EL (cell line): ENCODE results near the gene ZBED6.
"Not testable (repeated sequence)": the region's sequence is repeated elsewhere in the genome, so short reads cannot be mapped to it uniquely, and the experiment has no call there.

ENCODE experiments used
- DNase-seq: peaks from one replicate; pipeline ENCODE4 v3.0.0-alpha.2; 2016

The ZBED6 gene

DNA sequence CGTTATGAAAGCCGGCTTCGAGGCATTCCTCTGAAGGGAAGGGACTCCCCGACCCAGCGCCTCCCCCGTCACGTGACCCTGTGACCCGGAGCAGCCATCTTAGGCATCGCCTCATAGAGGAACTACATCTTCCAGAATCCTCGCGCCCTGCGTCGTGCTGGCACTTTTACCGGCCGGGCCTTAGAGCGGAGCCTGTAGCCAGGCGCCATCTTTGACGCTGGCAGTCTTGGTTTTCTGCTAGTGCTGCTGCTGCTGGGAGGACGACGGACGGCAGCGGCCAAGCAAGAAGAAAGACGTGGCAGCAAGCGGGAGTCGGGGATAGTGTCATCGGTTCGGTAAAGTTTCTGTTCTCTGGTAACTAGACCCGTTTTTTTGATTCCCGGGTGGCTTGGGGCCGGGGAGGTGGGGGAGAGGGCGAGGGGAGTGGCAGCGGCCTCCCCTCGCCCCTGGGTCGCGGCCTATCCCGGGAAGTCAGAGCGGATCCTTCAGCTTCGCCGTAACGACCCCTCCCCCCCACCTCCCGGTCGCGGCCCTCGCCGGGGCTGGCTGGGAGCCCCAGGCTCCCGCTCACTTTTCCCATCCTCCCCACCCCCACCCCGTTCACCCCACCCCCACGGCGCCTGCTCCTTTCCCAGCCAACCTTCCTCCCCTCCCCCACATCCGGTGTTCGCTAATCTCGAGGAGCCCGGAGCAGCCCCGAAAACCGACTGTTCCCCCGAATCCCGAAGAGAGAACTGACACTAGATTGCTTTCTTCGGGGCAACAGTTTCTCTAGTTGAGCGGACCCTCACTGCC, at the start of gene ZBED6, which contains the start of gene ZC3H11A:
Gene ZBED6, plus strand, starts transcription at position 183 of the 795 bp plus-strand sequence. CDS start 1,900 bp downstream, outside the sequence.
Gene ZC3H11A, plus strand, starts transcription at position 183 of the 795 bp plus-strand sequence. CDS start 21,448 bp downstream, outside the sequence.
- peak; percentile 99 for DNase-seq

DNA sequence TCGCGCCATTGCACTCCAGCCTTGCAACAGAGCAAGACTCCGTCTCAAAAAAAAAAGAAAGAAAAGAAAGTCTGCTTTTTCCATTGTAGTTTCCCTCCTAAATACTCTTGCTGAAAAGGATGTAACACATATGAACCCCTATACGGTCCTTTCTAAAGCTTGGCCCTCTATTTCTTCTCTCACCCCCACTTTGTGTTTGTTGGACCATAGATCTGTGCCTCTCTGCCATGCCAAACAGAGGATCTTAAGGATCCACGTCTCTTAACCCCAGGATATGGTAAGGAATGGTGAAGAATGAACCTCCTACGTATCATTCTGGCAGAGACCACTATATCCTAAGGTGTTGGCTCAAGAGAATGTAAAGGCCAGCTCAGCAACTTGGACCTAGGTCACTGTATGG, 49.1 kb upstream of the ZBED6 start:
- no peak for DNase-seq

DNA sequence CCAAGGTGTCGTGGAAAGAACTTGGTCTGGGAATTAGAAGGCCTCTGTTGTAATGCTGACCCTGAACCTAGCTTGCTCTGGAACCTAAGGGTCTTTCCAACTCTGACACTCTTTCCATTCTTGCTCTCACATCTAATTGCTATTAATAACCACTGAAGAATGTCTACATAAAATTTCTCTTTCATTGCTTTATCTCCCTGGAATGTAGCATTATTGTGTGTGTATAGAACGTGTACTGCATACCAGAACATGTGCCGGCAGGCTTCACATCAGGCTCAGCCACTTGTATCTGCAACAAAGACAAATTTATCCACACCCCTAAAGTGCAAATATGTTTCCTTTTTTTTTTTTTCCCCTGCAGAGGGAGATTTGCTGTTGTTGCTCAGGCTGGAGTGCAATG, 44.4 kb upstream of the ZBED6 start:
- peak; percentile 80 for DNase-seq

- not testable (repeated sequence) for DNase-seq
These were observed 43.6 kb upstream of the ZBED6 start for GRCh38 chr1:203751618-203752361.

DNA sequence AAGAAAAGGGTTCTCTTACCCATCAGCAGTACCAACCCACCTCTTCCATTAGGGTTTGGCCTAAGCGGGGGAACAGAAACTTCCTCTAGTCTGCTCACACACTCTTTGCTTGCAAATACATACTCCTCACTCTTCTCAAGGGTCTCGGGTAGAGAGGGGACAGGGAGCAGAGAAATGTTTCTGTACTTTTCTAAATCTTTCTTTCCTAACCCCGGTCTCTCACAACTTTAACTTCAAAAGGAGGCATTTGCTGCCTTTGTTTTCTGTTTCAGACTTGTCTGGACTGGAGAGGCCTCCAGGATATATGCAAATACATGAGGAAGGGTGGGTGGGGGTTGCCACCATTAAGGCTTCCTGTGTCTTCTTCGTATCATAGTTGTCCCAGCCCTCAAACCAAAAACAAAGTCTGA, 41.0 kb upstream of the ZBED6 start:
- no peak for DNase-seq

DNA sequence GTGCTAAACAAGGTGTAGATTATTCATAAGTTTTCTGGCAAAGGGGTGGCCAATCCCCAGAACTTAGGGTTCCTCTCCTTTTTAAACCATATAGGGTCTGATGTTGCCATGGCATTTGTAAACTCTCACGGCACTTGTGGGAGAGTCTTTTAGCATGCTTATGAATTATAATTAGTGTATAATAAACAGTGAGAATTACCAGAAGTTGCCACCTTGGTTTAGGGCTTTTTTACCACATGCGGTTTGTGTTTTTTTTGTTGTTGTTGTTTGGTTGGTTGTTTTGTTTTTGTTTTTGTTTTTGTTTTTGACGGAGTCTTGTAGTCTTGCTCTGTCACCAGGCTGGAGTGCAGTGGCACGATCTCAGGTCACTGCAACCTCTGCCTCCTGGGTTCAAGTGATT, 39.4 kb upstream of the ZBED6 start:
- DNase-seq = no peak

GRCh38 chr1:203758749-203759148, 36.7 kb upstream of the ZBED6 start:
- DNase-seq = peak; percentile 13

GRCh38 chr1:203760506-203760905, 34.9 kb upstream of the ZBED6 start:
- no peak for DNase-seq

DNA sequence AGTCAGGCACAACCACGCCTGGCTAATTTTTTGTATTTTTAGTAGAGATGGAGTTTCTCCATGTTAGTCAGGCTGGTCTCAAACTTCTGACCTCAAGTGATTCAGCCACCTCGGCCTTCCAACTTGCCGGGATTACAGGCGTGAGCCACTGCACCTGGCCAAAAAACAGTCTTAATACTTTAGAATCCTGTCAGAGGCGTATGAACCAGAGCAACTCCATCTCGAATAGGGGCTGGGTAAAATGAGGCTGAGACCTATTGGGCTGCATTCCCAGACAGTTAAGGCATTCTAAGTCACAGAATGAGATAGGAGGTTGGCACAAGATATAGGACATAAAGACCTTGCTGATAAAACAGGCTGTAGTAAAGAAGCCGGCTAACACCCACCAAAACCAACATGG, 33.5 kb upstream of the ZBED6 start:
- DNase-seq = not testable (repeated sequence)

- DNase-seq = no peak
These were observed 31.9 kb upstream of the ZBED6 start for GRCh38 chr1:203763505-203763904.

- DNase-seq = no peak
These were observed 31.1 kb upstream of the ZBED6 start for GRCh38 chr1:203764105-203765028.

DNA sequence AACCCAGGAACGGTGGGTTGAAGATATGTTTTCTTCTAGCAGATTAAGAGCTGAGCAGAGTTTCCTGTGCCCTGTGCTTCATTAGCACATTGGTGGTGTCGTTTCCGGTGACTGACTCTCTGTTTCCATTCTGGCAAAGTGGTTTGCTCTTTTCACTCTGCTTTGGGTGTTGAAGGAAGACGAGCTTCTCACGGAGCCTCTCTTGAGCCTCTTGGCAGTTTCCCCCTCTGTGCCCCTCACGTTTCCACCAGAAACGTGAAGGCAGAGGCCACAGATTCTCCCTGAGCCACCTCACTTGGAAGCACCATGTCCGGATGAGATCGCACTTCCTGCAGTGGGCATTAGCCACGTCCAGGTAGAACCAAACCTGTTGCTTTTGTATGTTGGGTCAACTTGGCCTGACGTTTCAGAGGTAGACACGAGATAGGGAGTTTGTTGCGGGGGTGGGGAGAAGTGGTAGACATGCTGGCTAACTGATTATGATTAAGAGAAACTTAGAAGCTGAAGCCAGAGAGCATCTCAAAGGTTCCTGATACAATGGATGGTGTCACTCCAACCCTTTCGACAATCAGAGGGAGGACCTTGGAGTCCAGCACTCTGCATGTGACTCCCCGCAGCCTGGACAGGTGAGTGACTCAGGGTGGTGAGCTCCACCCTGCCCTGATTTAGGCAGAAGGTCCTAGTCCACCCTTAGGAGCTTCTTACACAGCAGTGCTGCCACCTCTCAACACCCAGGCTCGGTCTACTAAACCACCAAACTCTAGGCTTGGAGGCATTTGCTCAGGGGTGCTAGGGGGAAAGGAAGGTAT, 30.2 kb upstream of the ZBED6 start, which contains the start of gene LAX1:
Gene LAX1, plus strand, starts transcription at position 155 of the 809 bp plus-strand sequence. Its CDS starts 383 bp downstream, at position 538.
- DNase-seq = no peak

GRCh38 chr1:203768256-203768655, 27.2 kb upstream of the ZBED6 start:
- no peak for DNase-seq

GRCh38 chr1:203769505-203770343, 25.7 kb upstream of the ZBED6 start:
- DNase-seq = peak; percentile 89

DNA sequence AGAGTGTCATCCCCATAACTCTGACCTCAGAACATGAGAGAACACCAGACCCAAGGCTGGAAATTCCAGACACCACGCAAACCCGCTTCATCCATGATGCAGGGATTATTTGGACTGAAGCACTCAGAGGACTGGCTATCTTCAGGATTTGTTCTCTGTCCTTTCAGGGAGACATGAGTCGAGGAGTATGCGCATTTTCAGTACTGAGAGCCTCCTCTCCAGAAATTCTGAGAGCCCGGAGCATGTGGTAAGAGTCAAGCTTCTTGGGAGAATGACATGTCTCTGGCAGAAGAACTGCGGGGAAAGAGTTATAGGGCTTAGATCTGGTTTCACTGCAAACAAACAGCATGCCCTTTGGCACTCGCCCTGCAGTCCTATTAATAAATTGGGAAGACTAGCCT, 23.5 kb upstream of the ZBED6 start:
- no peak for DNase-seq

DNA sequence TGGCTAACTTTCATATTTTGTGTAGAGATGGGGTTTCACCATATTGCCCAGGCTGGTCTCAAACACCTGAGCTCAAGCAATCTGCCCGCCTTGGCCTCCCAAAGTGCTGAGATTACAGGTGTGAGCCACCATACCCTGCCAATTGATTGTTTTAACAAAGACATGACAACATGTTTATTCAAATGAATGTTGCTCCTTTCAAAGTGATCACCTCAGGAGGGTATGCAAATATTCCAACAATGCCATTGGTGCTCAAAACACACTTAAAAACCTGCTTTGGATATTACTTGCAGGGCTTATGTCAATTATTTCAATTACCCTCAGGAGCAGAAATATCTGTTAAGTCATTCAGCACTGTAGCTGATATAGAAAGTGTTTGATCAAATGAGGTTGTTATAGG, 22.6 kb upstream of the ZBED6 start:
- DNase-seq = no peak

DNA sequence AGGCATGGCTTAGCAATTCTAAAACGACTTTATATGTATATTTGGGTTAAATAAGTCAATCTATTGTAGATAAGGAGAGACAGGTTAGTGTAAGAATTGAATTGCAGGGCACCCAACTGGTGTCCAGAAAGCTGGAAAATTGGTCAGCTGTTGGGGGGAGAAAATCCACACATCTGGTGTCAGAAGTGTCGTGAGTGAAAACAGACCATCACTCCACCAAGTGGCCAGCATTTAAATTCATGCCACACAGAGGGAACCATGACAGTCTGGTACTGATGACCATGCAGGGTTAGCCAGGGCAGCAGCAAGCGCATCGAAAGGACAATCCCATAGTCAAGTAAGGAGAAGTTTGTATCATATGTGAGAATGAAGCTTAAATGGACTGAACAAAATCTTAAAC, 18.8 kb upstream of the ZBED6 start:
- no peak for DNase-seq

GRCh38 chr1:203777596-203777995, 17.8 kb upstream of the ZBED6 start:
- DNase-seq = no peak

- DNase-seq = no peak
These were observed 17.3 kb upstream of the ZBED6 start for GRCh38 chr1:203778146-203778545.

DNA sequence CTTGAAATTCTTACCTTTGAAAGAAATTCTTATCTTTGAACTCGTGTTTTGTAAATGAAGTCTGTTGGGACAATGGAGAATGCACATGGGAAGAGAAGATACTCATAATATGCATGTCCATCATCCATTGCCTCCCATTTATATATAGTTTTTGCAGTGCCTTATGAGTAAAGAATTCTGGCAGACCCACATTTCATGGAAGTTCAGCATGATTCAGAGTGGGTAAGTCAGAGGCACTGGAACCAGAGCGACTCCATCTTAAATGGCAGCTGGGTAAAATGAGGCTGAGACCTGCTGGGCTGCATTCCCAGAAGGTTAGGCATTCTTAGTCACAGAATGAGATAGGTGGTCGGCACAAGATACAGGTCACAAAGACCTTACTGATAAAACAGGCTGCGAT, 16.6 kb upstream of the ZBED6 start:
- DNase-seq = no peak

GRCh38 chr1:203781962-203782361, 13.5 kb upstream of the ZBED6 start:
- DNase-seq = no peak
